ENCODE results near the gene KLF9.

KLF9 gene

GRCh38 chr9:70435948-70436347 lies 21.5 kb upstream of the KLF9 start:
- Histone ChIP-seq H3K27ac (ENCODE audit: low read depth, low read length, poor library complexity, severe bottlenecking) (no peak overlapping the region), H3K9me2 (ENCODE audit: low read depth, low read length) (no peaks in the 10 kb centered on the region), H3K79me2 (ENCODE audit: insufficient read depth, low read length) (no peaks in the 10 kb centered on the region), H3K4me1 (ENCODE audit: insufficient read depth, low read length, severe bottlenecking) (no peaks in the 10 kb centered on the region), H3K36me3 (ENCODE audit: insufficient read depth, low read length) (no peaks in the 10 kb centered on the region), H2AFZ (ENCODE audit: low read length) (no peak overlapping the region), H3K9ac (ENCODE audit: low read length) (no peak overlapping the region), H3F3A (ENCODE audit: insufficient read depth, low read length) (no peaks in the 10 kb centered on the region), H3K27me3 (ENCODE audit: insufficient read depth, low read length) (no peaks in the 10 kb centered on the region), H3K4me2 (ENCODE audit: low read length) (no peak overlapping the region), H3K4me3 (ENCODE audit: low read depth, low read length, poor library complexity, severe bottlenecking) (no peak overlapping the region), H4K20me1 (ENCODE audit: insufficient read depth, low read length) (no peaks in the 10 kb centered on the region), H3K9me3 (ENCODE audit: low read length) (no peaks in the 10 kb centered on the region)
- TF ChIP-seq CTCF (IDR thresholded peaks at IDR 0.05; ENCODE audit: low read length): no peak
- no peak for TF ChIP-seq EZH2 (IDR thresholded peaks at IDR 0.05; ENCODE audit: borderline replicate concordance, low read length)

GRCh38 chr9:70429899-70430298 lies 15.4 kb upstream of the KLF9 start:
- no peak for TF ChIP-seq CTCF (IDR thresholded peaks at IDR 0.05; ENCODE audit: low read length)
- no peak for TF ChIP-seq EZH2 (IDR thresholded peaks at IDR 0.05; ENCODE audit: borderline replicate concordance, low read length)
- H2AFZ ChIP-seq (ENCODE audit: low read length): no peak overlapping the region
- no peaks in the 10 kb centered on the region for H3K4me1 ChIP-seq (ENCODE audit: insufficient read depth, low read length, severe bottlenecking)

GRCh38 chr9:70428781-70429180 lies 14.3 kb upstream of the KLF9 start:
- no peaks in the 10 kb centered on the region for H3K4me1 ChIP-seq (ENCODE audit: insufficient read depth, low read length, severe bottlenecking)
- H3K36me3 ChIP-seq (ENCODE audit: insufficient read depth, low read length): no peaks in the 10 kb centered on the region
- no peaks in the 10 kb centered on the region for H3K9me3 ChIP-seq (ENCODE audit: low read length)
- H4K20me1 ChIP-seq (ENCODE audit: insufficient read depth, low read length): no peaks in the 10 kb centered on the region
- H3K27ac ChIP-seq (ENCODE audit: low read depth, low read length, poor library complexity, severe bottlenecking): no peak overlapping the region
- H3K27me3 ChIP-seq (ENCODE audit: insufficient read depth, low read length): 0 out of 2 replicates have a peak, but pooled peaks cover 12% of the 10 kb centered on the region
- no peaks in the 10 kb centered on the region for H3K9me2 ChIP-seq (ENCODE audit: low read depth, low read length)
- H2AFZ ChIP-seq (ENCODE audit: low read length): no peak overlapping the region
- no peaks in the 10 kb centered on the region for H3F3A ChIP-seq (ENCODE audit: insufficient read depth, low read length)
- H3K4me3 ChIP-seq (ENCODE audit: low read depth, low read length, poor library complexity, severe bottlenecking): no peak overlapping the region
- no peak for TF ChIP-seq CTCF (IDR thresholded peaks at IDR 0.05; ENCODE audit: low read length)
- TF ChIP-seq EZH2 (IDR thresholded peaks at IDR 0.05; ENCODE audit: borderline replicate concordance, low read length): no peak
- no peak overlapping the region for H3K4me2 ChIP-seq (ENCODE audit: low read length)
- no peaks in the 10 kb centered on the region for H3K79me2 ChIP-seq (ENCODE audit: insufficient read depth, low read length)
- no peak overlapping the region for H3K9ac ChIP-seq (ENCODE audit: low read length)

More at GRCh38 chr9:70429899-70430298, 15.4 kb upstream of the KLF9 start:
- Histone ChIP-seq H3K27ac (ENCODE audit: low read depth, low read length, poor library complexity, severe bottlenecking) (no peak overlapping the region), H3F3A (ENCODE audit: insufficient read depth, low read length) (no peaks in the 10 kb centered on the region), H3K9ac (ENCODE audit: low read length) (no peak overlapping the region), H3K36me3 (ENCODE audit: insufficient read depth, low read length) (no peaks in the 10 kb centered on the region), H4K20me1 (ENCODE audit: insufficient read depth, low read length) (no peaks in the 10 kb centered on the region), H3K4me2 (ENCODE audit: low read length) (no peak overlapping the region), H3K9me3 (ENCODE audit: low read length) (no peaks in the 10 kb centered on the region), H3K79me2 (ENCODE audit: insufficient read depth, low read length) (no peaks in the 10 kb centered on the region), H3K9me2 (ENCODE audit: low read depth, low read length) (no peaks in the 10 kb centered on the region), H3K27me3 (ENCODE audit: insufficient read depth, low read length) (0 out of 2 replicates have a peak, but pooled peaks cover 8% of the 10 kb centered on the region), H3K4me3 (ENCODE audit: low read depth, low read length, poor library complexity, severe bottlenecking) (no peak overlapping the region)
